ENCODE results near the gene ZNF438. TPM values are rescaled to one million over a fixed set of nuclear protein-coding genes. Genes with fewer than 3 reads are reported as not detected.

Gene ZNF438
- total RNA-seq, 4 donors from 2014 or later = 17.6 to 34.8 (median 23.6) TPM

DNA sequence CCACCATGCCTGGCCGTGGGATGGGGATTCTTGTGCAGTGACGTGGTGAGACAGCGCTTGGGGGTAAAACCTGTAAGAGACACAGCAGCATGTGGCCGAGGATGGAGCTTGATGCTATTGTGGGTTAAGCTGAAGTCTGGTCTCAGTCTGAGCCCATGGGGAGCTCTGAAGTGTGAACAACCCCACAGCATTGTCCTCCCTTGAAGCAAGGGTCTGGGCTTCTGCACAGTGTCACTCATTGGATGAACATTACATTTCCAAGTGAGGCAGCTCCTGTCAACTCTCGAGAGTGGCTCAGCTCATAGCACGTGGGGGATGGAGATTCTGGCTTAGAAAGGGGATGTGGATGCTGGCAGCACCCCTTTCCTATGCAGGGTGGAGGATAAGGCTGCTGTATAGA is 32.2 kb upstream of the ZNF438 start:
- TF ChIP-seq, protein P1, sequence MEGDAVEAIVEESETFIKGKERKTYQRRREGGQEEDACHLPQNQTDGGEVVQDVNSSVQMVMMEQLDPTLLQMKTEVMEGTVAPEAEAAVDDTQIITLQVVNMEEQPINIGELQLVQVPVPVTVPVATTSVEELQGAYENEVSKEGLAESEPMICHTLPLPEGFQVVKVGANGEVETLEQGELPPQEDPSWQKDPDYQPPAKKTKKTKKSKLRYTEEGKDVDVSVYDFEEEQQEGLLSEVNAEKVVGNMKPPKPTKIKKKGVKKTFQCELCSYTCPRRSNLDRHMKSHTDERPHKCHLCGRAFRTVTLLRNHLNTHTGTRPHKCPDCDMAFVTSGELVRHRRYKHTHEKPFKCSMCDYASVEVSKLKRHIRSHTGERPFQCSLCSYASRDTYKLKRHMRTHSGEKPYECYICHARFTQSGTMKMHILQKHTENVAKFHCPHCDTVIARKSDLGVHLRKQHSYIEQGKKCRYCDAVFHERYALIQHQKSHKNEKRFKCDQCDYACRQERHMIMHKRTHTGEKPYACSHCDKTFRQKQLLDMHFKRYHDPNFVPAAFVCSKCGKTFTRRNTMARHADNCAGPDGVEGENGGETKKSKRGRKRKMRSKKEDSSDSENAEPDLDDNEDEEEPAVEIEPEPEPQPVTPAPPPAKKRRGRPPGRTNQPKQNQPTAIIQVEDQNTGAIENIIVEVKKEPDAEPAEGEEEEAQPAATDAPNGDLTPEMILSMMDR (IDR thresholded peaks at IDR 0.05; ENCODE audit: low read depth) = no peak

DNA sequence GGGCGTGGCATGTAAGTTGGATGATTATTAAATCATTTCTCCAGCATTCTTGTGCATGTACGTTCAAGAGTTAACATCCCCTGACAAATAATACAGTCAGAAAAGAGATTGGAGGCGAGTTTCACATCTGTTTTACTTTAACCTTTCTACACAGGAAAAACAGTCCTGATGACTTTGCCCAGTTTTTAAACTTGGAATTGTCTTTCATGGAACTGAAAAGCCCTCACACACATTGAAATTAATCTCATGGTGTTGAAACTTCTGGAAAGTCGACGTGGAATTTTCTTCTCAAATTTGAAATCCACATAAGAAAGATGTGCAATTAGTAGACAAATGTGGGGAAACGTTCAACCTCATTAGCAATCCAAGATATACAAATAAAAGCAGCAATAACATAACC is 31.2 kb upstream of the ZNF438 start:
- TF ChIP-seq, protein P1 (IDR thresholded peaks at IDR 0.05; ENCODE audit: low read depth) = no peak

DNA sequence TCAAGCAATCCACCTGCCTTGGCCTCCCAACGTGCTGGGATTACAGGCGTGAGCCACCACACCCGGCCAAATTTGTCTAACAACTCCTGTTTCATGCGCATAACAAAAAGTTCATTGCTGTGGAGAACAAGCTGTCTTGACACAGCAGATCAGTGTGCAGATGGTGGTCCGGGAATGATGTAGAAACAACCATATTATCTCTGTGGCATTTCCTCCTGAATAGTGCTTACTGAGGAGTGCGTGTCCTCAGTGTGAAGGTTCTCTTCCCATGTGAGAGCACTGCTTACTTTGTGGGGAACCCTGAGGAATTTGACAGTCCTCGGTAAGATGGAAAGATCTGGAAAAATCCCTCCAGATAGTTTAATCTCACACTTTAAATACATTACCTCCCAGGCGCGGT is 30.3 kb upstream of the ZNF438 start:
- TF ChIP-seq, protein P1 (IDR thresholded peaks at IDR 0.05; ENCODE audit: low read depth) = no peak

DNA sequence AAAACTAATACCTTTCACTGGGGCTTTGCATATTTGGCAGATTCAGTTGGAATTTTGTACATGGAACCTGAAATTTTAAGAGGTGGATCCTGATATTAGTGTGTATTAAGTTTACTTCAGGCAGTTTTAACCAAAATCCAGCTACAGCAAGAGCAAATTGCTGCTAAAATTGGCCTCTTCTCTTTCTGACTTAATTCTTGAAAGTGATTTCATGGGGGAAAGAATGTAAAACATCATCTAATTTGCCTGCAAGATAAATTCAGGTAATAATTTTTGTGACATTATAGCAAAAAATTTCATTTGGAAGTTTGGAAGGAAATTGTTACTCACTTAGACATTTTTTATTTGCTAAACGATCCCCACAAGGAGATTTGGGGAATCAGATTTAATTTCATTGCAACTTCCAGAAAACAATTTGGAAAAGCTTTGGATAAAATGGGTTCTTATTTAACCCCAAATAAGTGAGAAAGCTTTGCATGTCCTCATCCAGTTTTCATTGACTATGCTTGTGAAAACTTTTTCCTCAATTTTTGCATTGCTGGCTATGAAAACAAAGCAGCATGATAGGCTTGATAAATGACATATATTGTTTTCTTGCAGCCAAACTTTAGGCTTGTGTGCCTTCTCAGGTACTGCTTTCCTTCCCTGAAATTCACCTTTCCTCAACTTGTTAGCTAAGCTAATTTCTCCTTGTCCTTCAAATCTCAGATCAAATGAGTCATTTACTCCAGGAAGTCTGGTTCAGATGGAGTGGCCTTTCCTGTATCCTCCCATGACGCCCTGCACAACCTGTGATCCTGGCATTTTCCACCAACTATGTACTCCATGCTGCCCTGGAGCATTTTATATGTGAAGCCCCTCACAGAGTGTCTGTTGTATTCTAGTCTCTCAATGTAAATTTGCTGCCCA is 27.4 kb upstream of the ZNF438 start:
- TF ChIP-seq, protein P1 (IDR thresholded peaks at IDR 0.05; ENCODE audit: low read depth) = no peak

DNA sequence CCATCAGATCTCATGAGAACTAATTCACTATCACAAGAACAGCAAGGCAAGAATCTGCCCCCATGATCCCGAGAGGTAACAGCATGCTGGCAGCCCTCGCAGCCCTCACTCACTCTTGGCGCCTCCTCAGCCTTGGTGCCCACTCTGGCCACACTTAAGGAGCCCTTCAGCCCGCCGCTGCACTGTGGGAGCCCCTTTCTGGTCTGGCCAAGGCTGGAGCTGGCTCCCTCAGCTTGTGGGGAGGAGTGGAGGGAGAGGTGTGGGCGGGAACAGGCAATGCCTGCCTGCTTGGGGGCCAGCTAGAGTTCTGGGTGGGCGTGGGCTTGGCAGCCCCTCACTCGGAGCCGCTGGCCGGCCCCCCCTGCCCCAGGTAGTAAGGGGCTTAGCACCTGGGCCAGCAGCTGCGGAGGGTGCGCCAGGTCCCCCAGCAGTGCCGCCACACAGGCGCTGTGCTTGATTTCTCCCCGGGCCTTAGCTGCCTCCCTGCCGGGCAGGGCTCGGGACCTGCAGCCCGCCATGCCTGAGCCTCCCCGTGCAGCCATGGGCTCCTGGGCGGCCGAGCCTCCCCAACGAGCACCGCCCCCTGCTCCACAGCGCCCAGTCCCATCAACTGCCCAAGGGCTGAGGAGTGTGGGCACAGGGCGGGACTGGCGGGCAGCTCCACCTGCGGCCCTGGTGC is 24.0 kb upstream of the ZNF438 start:
- TF ChIP-seq, protein P1 (IDR thresholded peaks at IDR 0.05; ENCODE audit: low read depth) = no peak

DNA sequence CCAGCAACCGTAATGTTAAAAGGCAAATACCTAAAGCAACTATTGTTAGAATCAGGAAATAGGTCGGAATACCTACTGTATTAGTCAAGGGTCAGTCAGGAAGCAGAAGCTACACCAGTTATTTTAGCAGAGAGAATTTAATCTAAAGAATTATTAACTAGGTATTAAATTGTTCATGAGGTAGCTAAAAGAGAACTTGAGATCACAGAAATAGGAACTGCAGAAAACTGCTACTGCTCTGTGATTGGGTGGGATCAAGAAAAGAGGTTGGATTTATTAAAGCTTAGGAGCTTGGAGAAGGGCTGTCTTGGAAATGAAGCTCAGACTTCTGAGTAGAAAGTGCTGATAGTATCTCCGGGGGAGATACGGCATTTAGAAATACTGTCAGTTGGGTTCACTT is 20.0 kb upstream of the ZNF438 start:
- TF ChIP-seq, protein P1 (IDR thresholded peaks at IDR 0.05; ENCODE audit: low read depth) = no peak

DNA sequence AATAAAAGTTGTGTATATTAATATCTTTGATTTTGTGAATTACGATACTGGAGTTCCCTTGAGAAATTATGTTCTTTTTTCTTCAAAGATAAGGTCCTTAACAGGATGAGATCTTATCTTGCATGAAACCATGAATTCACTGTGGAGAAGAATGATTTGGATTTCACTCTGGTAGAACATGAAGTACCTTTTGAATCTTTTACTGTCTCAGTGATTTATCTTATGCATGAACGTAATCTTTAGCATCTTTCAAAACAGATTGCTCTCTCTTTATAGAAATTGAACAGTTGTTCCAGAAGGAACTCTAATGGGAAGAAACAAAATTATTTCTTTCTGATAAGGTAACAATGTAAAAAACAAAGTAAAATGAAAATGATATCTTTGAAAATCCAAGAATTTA is 11.0 kb upstream of the ZNF438 start:
- TF ChIP-seq, protein P1 (IDR thresholded peaks at IDR 0.05; ENCODE audit: low read depth) = no peak
